Suppressor macrophage treated with lipopolysaccharide for 4 hours (primary cell): Measurements from ENCODE around the gene UBXN6.

Experiments used
- DNase-seq: peaks from one replicate; pipeline ENCODE4 v3.0.0-alpha.2; 2020

UBXN6 gene

DNA sequence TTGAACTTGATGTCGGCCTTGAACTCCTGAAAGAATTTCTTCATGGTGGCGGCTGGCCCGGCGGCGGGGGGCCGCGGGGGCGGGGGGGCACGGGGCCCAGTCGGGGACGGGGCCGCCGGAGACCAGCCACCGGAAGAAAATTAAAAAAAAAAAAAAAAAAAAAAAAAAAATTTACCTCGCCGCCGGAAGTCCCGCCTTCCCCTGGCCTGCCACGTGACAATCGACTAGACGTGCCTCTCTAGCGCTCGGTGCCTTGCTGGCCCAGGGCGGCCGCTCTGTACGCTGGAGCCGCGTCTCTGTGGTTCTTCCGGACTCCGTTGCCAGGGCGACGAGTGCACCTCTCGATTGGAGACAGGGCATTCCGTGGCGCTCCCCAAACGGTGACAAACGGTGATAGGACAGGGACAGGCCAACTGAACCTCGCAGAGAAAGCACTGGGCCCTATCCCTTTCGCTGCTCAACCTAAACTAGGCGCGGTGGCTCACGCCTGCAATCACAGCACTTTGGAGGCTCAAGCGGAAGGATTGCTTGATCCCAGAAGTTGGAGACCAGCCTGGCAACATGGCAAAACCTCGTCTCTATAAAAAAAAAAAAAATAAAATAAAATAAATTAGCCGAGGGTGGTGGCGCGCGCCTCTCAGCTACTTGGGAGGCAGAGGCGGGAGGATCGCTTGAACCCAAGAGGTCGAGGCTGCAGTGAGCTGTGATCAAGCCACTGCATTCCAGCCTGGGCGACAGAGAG lies at the start of gene UBXN6:
TSS of gene UBXN6 (minus strand) at position 141 of the 742 bp plus-strand sequence. CDS start at position 44, 97 bp downstream.
- DNase-seq: peak; percentile 98

DNA sequence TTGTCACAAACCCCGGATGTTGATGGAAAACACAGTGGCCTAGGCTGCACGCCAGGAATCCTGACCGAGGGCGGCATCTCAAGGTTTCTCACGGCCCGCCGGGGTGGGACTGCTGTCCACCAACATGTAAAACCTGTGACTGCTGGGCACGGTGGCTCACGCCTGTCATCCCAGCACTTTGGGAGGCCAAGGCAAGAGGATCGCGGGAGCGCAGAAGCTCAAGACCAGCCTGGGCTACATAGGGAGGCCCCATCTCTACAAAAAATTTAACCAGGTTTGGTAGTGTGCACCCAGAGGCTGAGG lies 49.5 kb upstream of the UBXN6 start:
- no peak for DNase-seq

- DNase-seq: peak; percentile 57
Measured at GRCh38 chr19:4506449-4507149, 49.0 kb upstream of the UBXN6 start.

- no peak for DNase-seq
Measured at GRCh38 chr19:4505570-4506448, 48.2 kb upstream of the UBXN6 start.

GRCh38 chr19:4504891-4505569 lies 47.4 kb upstream of the UBXN6 start:
- peak; percentile 87 for DNase-seq

- no peak for DNase-seq
Measured at GRCh38 chr19:4504297-4504701, 46.7 kb upstream of the UBXN6 start.

DNA sequence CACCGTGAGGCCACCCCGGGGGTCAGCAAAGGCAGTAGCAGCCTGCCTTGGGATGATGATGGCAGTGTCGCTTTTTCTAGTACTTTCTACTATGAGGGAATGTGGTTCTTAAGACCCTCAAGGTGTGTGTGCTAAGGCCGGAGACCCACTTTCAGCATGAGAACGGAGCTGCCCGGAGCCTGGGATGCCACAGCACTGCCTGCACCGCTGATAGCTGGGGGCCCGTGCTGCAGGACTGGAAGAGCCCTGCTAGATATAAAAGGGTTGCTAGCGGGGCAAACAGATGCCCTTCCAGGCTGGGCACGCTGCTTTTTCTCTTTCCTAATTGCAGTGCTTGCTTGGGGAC lies 46.2 kb upstream of the UBXN6 start:
- no peak for DNase-seq

- DNase-seq: no peak
Measured at GRCh38 chr19:4503132-4503824, 45.7 kb upstream of the UBXN6 start.

GRCh38 chr19:4502282-4503131 lies 44.9 kb upstream of the UBXN6 start:
- DNase-seq: no peak

GRCh38 chr19:4501691-4502090 lies 44.1 kb upstream of the UBXN6 start:
- DNase-seq: no peak

DNA sequence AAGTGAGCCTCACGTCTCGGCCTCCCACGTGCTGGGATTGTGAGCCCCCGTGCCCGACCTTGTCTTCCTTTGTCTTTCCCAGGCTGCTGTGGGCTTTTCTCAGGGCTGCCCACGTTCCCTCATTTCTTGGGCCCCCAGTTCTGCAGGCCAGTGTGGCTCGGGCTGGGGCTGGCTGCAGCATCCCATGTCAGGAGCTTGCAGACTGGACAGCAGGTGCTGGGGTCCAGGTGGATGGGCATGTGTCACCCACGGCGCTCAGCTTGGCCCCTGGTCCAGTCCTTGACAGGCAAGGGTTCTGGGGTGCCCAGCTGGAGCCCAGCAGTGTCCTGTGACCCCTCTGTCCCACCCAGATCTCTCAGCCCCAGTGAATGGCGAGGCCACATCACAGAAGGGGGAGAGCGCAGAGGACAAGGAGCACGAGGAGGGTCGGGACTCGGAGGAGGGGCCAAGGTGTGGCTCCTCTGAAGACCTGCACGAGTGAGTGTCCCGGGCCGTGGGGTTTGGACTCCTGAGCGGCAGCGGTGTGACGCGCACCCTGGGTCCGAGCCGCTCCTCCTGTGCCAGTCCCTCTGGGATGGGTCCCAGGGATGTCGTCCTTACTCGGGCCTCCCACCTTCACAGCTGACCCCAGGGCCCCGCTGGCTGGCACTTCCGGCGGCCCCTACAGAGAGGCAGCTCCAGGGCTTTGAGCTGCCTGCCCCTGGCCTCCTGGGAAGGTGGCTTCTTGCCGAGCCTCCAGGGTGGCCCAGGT lies 43.4 kb upstream of the UBXN6 start:
- DNase-seq: no peak

DNA sequence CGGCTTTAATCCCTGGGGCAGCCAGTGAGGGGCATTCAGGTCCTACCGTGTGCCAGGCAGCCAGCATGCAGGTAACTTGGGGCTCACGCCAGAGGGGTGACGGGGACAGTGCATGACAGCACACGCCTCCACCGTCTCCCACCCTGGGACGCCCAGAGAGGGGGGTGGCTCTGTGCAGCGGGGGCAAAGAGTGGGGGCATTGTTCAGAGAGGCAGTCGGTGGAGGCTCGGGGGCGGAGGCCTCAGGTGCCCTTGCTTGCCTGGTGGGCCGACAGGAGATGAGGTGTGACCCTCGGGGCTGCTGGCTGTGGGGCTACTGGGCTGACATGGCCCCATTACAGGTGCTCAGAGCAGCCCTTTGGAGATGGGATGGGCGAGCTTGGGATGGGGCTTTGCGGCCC lies 42.3 kb upstream of the UBXN6 start:
- no peak for DNase-seq

DNA sequence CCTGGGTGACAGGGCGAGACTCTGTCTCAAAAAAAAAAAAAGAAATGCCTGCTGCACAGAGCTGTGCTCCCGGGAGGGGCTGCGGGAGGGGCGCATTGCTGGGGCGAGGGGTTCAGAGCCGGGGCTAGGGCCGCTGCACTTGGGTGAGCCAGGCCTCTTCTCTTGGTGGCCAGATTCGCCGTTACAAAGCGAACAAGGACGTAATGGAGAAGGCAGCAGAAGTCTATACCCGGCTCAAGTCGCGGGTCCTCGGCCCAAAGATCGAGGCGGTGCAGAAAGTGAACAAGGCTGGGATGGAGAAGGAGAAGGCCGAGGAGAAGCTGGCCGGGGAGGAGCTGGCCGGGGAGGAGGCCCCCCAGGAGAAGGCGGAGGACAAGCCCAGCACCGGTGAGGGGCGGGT lies 41.7 kb upstream of the UBXN6 start:
- no peak for DNase-seq

GRCh38 chr19:4498694-4499093 lies 41.1 kb upstream of the UBXN6 start:
- no peak for DNase-seq

DNA sequence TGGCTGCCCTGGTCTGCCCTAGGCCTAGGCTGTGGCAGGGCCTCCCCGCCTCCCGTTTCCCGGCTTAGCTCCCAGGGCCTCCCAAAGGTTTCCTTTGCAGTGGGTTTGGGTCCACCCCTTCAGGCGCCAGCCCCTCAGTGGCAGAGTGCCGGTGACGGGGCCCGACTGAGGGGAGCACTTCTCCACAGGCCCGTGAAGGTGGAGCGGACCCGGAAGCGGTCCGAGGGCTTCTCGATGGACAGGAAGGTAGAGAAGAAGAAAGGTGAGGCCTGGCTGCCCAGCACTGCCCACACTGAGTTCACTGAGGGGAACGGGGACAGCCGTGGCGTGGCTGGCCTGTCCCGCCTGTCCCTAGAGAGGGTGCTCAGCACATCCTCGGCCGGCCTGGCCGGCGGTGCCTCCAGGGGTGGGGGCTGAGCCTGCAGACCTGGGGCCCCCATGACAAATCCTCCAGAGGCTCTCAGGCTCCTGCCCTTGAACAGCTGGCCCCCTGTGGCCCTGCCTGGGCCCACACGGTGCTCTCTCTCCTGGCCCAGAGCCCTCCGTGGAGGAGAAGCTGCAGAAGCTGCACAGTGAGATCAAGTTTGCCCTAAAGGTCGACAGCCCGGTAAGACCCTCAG lies 40.3 kb upstream of the UBXN6 start:
- DNase-seq: no peak

GRCh38 chr19:4496304-4496703 lies 38.7 kb upstream of the UBXN6 start:
- DNase-seq: no peak

DNA sequence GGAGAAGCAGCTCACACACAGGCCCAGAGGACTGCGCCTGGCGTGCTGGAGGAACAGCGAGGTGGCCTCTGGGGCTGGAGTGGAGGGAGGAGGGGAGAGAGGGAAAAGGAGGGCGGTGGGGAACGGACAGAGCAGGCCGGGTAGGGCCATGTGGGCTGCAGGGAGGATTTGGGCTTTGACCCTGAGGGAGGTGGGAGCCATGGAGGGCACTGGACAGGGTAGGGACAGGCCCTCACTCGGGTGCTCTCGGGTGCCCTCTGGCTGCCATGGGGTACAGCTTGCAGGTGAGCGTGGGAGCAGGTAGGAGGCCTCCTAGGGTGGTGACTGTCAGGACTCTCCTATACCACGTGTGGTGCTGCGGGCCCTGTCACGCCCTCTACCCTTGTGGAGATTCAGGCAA lies 37.9 kb upstream of the UBXN6 start:
- no peak for DNase-seq

DNA sequence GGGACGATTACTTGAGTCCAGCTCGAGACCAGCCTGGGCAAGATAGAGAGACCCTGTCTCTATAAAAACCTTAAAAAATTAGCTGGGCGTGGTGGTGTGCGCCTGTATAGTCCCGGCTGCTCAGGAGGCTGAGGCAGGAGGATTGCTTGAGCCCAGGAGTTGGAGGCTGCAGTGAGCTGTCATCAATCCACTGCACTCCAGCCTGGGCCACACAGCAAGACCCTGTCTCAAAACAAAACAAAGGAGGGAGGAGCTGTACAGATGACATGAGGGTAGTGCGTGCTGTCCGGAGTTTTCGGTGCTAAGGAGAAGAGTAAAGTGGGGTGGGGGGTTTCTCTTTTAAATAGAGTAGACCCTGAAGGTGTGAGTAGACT lies 37.1 kb upstream of the UBXN6 start:
- no peak for DNase-seq

DNA sequence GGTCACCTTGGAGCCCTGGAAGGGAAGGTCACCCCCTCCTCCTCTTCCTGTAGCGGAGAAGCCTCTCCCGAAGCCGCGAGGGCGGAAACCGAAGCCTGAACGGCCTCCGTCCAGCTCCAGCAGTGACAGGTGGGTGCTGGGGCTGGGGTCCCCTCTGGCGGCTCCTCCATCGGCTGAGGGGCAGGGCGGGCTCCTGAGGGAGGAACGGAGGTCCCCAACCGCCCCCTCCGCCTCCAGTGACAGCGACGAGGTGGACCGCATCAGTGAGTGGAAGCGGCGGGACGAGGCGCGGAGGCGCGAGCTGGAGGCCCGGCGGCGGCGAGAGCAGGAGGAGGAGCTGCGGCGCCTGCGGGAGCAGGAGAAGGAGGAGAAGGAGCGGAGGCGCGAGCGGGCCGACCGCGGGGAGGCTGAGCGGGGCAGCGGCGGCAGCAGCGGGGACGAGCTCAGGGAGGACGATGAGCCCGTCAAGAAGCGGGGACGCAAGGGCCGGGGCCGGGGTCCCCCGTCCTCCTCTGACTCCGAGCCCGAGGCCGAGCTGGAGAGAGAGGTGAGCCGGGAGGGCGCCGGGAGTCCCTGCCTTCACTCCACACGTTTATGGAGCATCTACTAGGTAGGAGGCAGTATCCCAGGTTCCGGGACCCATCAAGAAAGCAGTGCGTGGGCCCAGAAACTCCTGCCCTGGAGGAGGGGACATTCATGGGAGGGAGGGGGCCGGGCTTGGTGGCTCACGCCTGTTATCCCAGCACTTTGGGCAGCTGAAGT lies 36.5 kb upstream of the UBXN6 start:
- no peak for DNase-seq
